Measurements from ENCODE around the gene PALS2.

GRCh38 chr7:24587853-24588252 is 14.6 kb downstream of the PALS2 start:
- peak; percentile 59 for TF ChIP-seq SMC3 (IDR thresholded peaks at IDR 0.05; ENCODE audit: low read length)
- no peak for TF ChIP-seq SIN3A (IDR thresholded peaks at IDR 0.05; ENCODE audit: borderline replicate concordance, low read depth, low read length)
- no peak for TF ChIP-seq POLR2AphosphoS5 (IDR thresholded peaks at IDR 0.05; ENCODE audit: low read depth, low read length)
- no peak for TF ChIP-seq RNF2 (conservative IDR thresholded peaks at IDR 0.05; ENCODE audit: low read depth)
